ENCODE data around the gene BUB3.

Gene BUB3

DNA sequence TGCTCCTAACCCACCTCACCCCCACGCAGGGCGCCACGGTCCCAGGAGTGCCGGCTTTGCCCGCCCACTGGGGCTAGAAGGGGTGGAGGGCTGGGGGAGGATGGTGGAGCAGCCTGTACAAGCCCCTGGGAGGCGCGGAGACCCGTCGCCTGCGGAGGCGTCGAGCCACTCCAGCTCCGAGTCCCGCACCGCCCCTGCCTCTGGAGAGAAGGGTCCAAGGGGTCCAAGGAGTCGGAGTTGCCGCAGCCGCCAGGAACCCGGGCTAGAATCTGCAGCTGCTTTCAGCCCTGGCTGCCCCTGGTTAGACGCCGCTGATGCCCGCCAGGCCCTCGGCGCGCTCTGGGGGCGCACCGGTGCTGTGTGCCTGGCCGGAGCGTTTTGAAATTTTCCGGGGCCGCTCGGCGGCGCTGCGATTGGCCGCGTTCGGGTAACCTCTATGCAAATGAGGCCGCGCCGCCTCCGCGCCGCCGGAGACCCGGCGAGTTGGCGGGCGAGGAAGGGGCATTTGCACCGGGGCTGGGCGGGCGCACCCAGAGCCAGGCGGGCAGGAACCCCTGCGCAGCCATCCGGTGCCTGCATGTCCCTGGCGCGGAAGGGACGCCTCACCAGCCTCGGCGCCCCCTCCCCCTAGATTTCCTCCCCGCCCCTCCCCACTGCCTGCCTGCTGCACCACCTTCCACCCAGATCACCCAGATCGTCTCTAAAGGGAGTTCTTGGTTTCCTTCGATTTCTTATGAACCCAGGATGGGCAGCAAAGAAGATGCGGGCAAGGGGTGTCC lies 6.4 kb upstream of the BUB3 start, which contains the start of gene HMX2:
HMX2 (plus strand) TSS at position 502 of the 779 bp plus-strand sequence; CDS start at position 745, 243 bp downstream.
- peaks cover 18 to 20% of the 10 kb centered on the region in 2 donors for H3K4me1 ChIP-seq (ENCODE audit: control insufficient read depth in 2 of 2, insufficient read depth in 2 of 2, low read length in 2 of 2)
- no peaks in the 10 kb centered on the region for H3K9me3 ChIP-seq (ENCODE audit: control insufficient read depth in 2 of 2, low read length in 2 of 2)
- H3K27me3 ChIP-seq (ENCODE audit: control insufficient read depth in 2 of 2, insufficient read depth in 2 of 2, low read length in 2 of 2): peaks cover 79 to 85% of the 10 kb centered on the region in 2 donors
- no peak within 1 kb of the TSS for H3K9ac ChIP-seq (ENCODE audit: low read depth in 1 of 2, low read length in 2 of 2)
- no peaks in the 10 kb centered on the region for H3K36me3 ChIP-seq (ENCODE audit: control insufficient read depth in 2 of 2, insufficient read depth in 2 of 2, low read length in 2 of 2)
- no peak within 1 kb of the TSS for H3K27ac ChIP-seq (ENCODE audit: low read depth in 2 of 2, low read length in 2 of 2)
- no peak within 1 kb of the TSS for H3K4me3 ChIP-seq (ENCODE audit: low read length in 2 of 2)

DNA sequence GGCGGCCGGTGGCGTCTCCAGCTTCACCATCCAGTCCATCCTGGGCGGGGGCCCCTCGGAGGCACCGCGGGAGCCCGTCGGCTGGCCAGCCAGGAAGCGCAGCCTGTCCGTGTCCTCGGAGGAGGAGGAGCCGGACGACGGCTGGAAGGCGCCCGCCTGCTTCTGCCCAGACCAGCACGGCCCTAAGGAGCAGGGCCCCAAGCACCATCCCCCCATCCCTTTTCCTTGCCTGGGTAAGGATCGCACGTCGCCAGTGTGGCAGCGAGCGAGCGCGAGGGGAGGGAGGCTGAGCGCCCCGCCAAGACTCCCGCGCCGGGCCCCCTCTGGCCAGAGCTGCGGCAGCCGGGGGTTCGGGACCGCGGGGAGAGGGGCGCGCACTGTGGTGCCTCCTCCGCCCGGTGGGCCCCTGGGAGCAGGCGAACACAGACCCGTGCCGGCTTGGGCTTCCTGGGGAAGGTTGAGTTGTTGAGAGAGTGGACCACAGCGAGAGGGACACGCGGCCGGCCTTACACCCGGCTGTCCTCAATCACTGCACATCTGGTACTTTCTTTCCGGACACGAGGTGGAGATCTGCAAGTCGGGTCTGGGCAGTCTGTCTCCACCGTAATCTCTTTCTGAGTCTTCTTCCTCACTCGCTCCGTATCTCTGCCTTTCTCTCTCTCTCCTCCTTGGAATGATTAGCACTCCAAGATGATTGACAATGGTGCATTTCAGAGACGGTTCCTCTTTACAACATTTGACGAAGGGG lies 5.6 kb upstream of the BUB3 start:
- Histone ChIP-seq H3K36me3 (ENCODE audit: control insufficient read depth in 2 of 2, insufficient read depth in 2 of 2, low read length in 2 of 2) (no peaks in the 10 kb centered on the region), H3K27ac (ENCODE audit: low read depth in 2 of 2, low read length in 2 of 2) (no peak overlapping the region), H3K4me3 (ENCODE audit: low read length in 2 of 2) (no peak overlapping the region), H3K27me3 (ENCODE audit: control insufficient read depth in 2 of 2, insufficient read depth in 2 of 2, low read length in 2 of 2) (peaks cover 77 to 78% of the 10 kb centered on the region in 2 donors), H3K9me3 (ENCODE audit: control insufficient read depth in 2 of 2, low read length in 2 of 2) (no peaks in the 10 kb centered on the region), H3K9ac (ENCODE audit: low read depth in 1 of 2, low read length in 2 of 2) (no peak overlapping the region), H3K4me1 (ENCODE audit: control insufficient read depth in 2 of 2, insufficient read depth in 2 of 2, low read length in 2 of 2) (peaks cover 18 to 20% of the 10 kb centered on the region in 2 donors)

DNA sequence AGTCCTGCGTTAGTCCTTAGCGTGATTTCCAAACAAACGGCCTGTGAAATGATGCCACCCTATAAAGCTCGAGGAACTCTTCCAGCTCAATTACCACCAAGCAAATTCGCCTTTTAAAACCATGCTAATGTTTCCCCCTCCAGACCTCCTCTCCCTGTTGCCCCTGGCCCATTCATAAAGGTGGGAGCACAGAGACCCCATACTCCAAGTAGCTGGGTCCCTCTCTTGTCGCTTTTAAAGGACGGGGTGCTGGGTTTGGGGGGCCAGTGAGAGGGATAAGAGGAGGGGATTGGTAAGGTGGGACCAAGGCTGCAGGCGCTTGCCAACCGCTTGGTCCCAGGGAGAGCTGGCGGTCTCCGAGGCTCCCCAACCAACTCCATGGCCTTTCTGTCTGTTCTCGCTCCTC lies 5.0 kb upstream of the BUB3 start:
- no peaks in the 10 kb centered on the region for H3K9me3 ChIP-seq (ENCODE audit: control insufficient read depth in 2 of 2, low read length in 2 of 2)
- peak overlapping the region in 1 of 2 donors; percentile 65 for H3K4me3 ChIP-seq (ENCODE audit: low read length in 2 of 2)
- H3K9ac ChIP-seq (ENCODE audit: low read depth in 1 of 2, low read length in 2 of 2): no peak overlapping the region
- H3K27me3 ChIP-seq (ENCODE audit: control insufficient read depth in 2 of 2, insufficient read depth in 2 of 2, low read length in 2 of 2): peaks cover 71 to 72% of the 10 kb centered on the region in 2 donors
- peaks cover 18 to 20% of the 10 kb centered on the region in 2 donors for H3K4me1 ChIP-seq (ENCODE audit: control insufficient read depth in 2 of 2, insufficient read depth in 2 of 2, low read length in 2 of 2)
- no peaks in the 10 kb centered on the region for H3K36me3 ChIP-seq (ENCODE audit: control insufficient read depth in 2 of 2, insufficient read depth in 2 of 2, low read length in 2 of 2)
- no peak overlapping the region for H3K27ac ChIP-seq (ENCODE audit: low read depth in 2 of 2, low read length in 2 of 2)

DNA sequence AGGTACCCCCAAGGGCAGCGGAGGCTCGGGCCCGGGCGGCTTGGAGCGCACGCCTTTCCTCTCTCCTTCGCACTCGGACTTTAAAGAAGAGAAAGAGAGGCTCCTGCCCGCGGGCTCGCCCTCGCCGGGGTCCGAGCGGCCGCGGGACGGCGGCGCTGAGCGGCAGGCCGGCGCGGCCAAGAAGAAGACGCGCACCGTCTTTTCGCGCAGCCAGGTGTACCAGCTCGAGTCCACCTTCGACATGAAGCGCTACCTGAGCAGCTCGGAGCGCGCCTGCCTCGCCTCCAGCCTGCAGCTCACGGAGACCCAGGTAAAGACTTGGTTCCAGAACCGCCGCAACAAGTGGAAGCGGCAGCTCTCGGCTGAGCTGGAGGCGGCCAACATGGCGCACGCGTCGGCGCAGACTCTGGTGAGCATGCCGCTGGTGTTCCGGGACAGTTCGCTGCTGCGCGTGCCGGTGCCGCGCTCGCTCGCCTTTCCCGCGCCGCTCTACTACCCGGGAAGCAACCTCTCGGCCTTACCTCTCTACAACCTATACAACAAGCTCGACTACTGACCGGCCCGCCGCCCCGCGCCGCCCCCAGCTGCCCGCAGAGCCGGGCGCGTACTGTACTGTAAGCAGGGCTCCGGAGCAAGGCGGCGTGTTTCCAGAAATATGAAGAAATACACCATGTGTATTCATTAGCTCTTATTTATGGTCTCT lies 4.5 kb upstream of the BUB3 start:
- peaks cover 18 to 20% of the 10 kb centered on the region in 2 donors for H3K4me1 ChIP-seq (ENCODE audit: control insufficient read depth in 2 of 2, insufficient read depth in 2 of 2, low read length in 2 of 2)
- H3K27me3 ChIP-seq (ENCODE audit: control insufficient read depth in 2 of 2, insufficient read depth in 2 of 2, low read length in 2 of 2): peaks cover 65 to 67% of the 10 kb centered on the region in 2 donors
- no peak overlapping the region for H3K27ac ChIP-seq (ENCODE audit: low read depth in 2 of 2, low read length in 2 of 2)
- H3K9me3 ChIP-seq (ENCODE audit: control insufficient read depth in 2 of 2, low read length in 2 of 2): no peaks in the 10 kb centered on the region
- peak overlapping the region; percentile 44 to 65 for H3K4me3 ChIP-seq (ENCODE audit: low read length in 2 of 2)
- H3K9ac ChIP-seq (ENCODE audit: low read depth in 1 of 2, low read length in 2 of 2): no peak overlapping the region
- H3K36me3 ChIP-seq (ENCODE audit: control insufficient read depth in 2 of 2, insufficient read depth in 2 of 2, low read length in 2 of 2): no peaks in the 10 kb centered on the region

DNA sequence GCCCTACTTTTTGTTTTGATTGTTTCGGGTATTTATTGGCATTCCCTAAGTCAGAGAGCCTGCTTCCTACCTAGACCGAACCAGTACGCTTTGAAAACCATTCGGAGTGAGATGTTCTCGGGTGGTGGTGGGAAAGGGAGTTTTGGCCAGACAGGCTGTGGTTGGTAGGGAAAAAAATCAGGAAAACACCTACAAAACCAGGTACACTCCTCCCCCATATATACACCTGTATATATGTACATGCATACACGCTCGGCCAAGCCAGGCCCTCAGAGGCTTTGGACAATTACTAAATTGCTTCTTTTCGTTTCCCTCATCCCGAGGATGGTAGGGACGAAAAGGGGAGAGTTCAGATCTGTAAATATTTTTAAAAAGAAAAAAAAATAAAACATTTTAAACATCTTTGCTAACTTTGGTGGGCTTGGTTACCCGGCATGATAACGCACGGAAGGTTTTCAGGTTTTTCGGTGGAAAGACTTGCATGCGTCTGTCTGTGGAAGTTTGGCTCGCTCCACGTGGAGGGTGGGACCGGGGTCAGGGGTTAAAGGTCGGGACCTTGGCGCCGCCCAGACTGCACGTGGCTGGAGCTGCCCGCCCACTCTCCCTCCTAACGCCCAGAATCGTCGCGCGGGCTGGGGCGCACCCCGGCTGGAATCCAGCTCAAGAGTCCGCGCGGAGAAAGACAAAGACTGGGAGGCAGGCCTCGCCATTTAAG lies 3.8 kb upstream of the BUB3 start:
- H3K36me3 ChIP-seq (ENCODE audit: control insufficient read depth in 2 of 2, insufficient read depth in 2 of 2, low read length in 2 of 2): no peaks in the 10 kb centered on the region
- H3K9ac ChIP-seq (ENCODE audit: low read depth in 1 of 2, low read length in 2 of 2): no peak overlapping the region
- no peak overlapping the region for H3K27ac ChIP-seq (ENCODE audit: low read depth in 2 of 2, low read length in 2 of 2)
- H3K4me3 ChIP-seq (ENCODE audit: low read length in 2 of 2): peak overlapping the region; percentile 12 to 65
- H3K27me3 ChIP-seq (ENCODE audit: control insufficient read depth in 2 of 2, insufficient read depth in 2 of 2, low read length in 2 of 2): peaks cover 58 to 59% of the 10 kb centered on the region in 2 donors
- H3K4me1 ChIP-seq (ENCODE audit: control insufficient read depth in 2 of 2, insufficient read depth in 2 of 2, low read length in 2 of 2): peaks cover 23 to 27% of the 10 kb centered on the region in 2 donors
- no peaks in the 10 kb centered on the region for H3K9me3 ChIP-seq (ENCODE audit: control insufficient read depth in 2 of 2, low read length in 2 of 2)

DNA sequence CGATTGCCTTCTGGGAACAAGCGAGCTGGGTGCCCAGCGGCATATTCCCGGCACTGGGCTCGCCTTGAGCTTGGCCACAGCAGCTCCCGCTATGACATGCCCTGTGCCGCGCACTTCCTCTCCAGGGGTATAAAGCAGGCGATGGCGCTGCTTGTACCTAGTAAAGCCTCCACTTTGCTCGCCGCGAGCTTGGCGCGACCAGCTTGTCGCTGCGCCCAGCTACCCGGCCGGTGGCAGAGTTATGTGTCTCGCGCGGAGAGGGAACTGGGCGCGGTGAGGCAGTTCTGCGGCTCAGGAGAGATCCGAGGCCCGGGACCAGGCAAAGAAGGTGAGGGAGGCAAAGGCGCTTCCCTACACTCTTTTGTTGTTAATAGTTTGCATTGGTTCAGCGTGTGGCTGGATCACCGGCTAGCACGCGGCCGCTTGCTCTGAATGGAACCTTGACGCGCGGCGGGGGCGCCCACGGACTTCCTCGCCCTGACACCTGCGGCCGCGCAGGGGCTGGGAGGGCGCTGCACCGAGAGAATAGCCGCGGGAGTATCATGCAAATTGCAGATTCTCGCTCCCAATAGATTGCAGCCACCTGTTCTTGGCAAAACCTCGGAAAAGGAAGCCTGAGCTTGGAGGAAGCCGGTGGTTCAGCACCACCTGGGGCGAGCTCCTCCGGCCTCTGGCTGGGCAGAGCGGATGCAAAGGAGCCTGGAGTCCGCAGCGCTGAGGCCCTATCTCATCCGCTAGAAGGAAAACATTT lies 3.0 kb upstream of the BUB3 start:
- Histone ChIP-seq H3K9ac (ENCODE audit: low read depth in 1 of 2, low read length in 2 of 2) (no peak overlapping the region), H3K27me3 (ENCODE audit: control insufficient read depth in 2 of 2, insufficient read depth in 2 of 2, low read length in 2 of 2) (peaks cover 52 to 53% of the 10 kb centered on the region in 2 donors), H3K9me3 (ENCODE audit: control insufficient read depth in 2 of 2, low read length in 2 of 2) (no peaks in the 10 kb centered on the region), H3K4me1 (ENCODE audit: control insufficient read depth in 2 of 2, insufficient read depth in 2 of 2, low read length in 2 of 2) (peaks cover 24 to 31% of the 10 kb centered on the region in 2 donors), H3K36me3 (ENCODE audit: control insufficient read depth in 2 of 2, insufficient read depth in 2 of 2, low read length in 2 of 2) (peaks cover under 1 to 4% of the 10 kb centered on the region in 2 donors), H3K4me3 (ENCODE audit: low read length in 2 of 2) (peak overlapping the region; percentile 2 to 50), H3K27ac (ENCODE audit: low read depth in 2 of 2, low read length in 2 of 2) (no peak overlapping the region)

DNA sequence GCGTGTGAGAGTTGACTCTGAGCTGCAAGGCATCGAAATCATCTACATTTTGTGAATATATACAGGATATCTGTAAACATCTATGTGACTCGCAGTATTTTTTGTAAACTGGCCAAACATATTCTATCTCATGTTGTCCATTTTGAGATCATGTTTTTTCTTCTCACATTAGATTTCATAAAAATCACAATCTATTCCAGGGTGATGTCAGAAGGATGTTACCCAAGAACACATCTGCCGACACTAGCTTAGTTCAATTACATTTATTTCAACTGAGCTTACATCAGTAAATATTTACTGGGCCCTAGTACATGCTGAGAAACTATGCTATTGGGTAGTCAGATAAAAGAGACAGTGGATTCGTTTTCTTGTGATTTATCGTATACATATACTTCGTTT lies 2.5 kb upstream of the BUB3 start:
- Histone ChIP-seq H3K27me3 (ENCODE audit: control insufficient read depth in 2 of 2, insufficient read depth in 2 of 2, low read length in 2 of 2) (peaks cover 48 to 51% of the 10 kb centered on the region in 2 donors), H3K4me1 (ENCODE audit: control insufficient read depth in 2 of 2, insufficient read depth in 2 of 2, low read length in 2 of 2) (peaks cover 24 to 31% of the 10 kb centered on the region in 2 donors), H3K27ac (ENCODE audit: low read depth in 2 of 2, low read length in 2 of 2) (no peak overlapping the region), H3K9ac (ENCODE audit: low read depth in 1 of 2, low read length in 2 of 2) (no peak overlapping the region), H3K36me3 (ENCODE audit: control insufficient read depth in 2 of 2, insufficient read depth in 2 of 2, low read length in 2 of 2) (peaks cover 5 to 9% of the 10 kb centered on the region in 2 donors), H3K4me3 (ENCODE audit: low read length in 2 of 2) (no peak overlapping the region), H3K9me3 (ENCODE audit: control insufficient read depth in 2 of 2, low read length in 2 of 2) (no peaks in the 10 kb centered on the region)

DNA sequence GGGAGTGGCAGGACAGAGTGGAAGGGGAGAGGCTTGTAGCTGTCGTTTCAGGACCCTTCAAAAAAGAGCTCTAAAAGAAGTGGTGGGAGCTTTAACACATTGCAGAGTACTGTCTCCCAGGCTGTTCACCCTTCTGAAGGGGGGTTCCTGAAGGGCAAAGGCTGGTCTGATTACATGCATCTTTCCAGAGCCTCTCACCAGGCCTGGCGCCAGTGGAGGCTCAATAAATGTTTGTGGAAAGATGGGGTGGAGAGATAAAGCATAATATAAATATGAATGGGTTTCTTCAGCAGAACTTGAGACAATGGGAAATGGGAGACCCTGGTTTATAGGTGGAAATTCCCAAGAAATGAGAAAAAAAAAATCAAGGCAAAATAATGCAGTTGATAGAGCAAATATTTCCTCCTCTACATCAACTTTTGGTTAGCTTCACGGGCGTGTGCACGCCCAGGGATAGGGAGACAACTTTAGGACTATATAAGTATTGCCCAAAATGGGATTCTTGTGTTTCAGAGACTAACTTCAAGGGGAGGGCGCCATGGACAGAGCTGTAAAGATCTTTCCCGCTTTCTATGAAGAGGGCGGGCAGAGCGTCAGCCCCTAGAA lies 613 bp upstream of the BUB3 start:
- no peak overlapping the region for H3K9ac ChIP-seq (ENCODE audit: low read depth in 1 of 2, low read length in 2 of 2)
- no peak overlapping the region for H3K27ac ChIP-seq (ENCODE audit: low read depth in 2 of 2, low read length in 2 of 2)
- H3K9me3 ChIP-seq (ENCODE audit: control insufficient read depth in 2 of 2, low read length in 2 of 2): no peaks in the 10 kb centered on the region
- H3K4me3 ChIP-seq (ENCODE audit: low read length in 2 of 2): peak overlapping the region; percentile 41 to 51
- peaks cover 38 to 40% of the 10 kb centered on the region in 2 donors for H3K27me3 ChIP-seq (ENCODE audit: control insufficient read depth in 2 of 2, insufficient read depth in 2 of 2, low read length in 2 of 2)
- peaks cover 14 to 19% of the 10 kb centered on the region in 2 donors for H3K36me3 ChIP-seq (ENCODE audit: control insufficient read depth in 2 of 2, insufficient read depth in 2 of 2, low read length in 2 of 2)
- H3K4me1 ChIP-seq (ENCODE audit: control insufficient read depth in 2 of 2, insufficient read depth in 2 of 2, low read length in 2 of 2): peaks cover 24 to 31% of the 10 kb centered on the region in 2 donors
